Muscle of back (tissue), 11 donors: Measurements from ENCODE around the gene PTTG1. TPM values are rescaled to one million over a fixed set of nuclear protein-coding genes. Genes with fewer than 3 reads are reported as not detected.

Experiments
- DNase-seq, 3 donors: peaks; one replicate each; pipeline versions ENCODE4 v3.0.0 to v3.0.0-alpha.2; 2013
- polyA plus RNA-seq, 10 donors: library from polyadenylated mRNA; unstranded; fragments of 120-200 nt; gene quantifications; one replicate each; pipeline ENCODE4 v1.2.1, GENCODE V29; 2013; ENCODE audit not compliant: insufficient read length in 10 of 10

The PTTG1 gene
- polyA plus RNA-seq, 10 donors: 19.6 to 52.6 (median 34.0) TPM

DNA sequence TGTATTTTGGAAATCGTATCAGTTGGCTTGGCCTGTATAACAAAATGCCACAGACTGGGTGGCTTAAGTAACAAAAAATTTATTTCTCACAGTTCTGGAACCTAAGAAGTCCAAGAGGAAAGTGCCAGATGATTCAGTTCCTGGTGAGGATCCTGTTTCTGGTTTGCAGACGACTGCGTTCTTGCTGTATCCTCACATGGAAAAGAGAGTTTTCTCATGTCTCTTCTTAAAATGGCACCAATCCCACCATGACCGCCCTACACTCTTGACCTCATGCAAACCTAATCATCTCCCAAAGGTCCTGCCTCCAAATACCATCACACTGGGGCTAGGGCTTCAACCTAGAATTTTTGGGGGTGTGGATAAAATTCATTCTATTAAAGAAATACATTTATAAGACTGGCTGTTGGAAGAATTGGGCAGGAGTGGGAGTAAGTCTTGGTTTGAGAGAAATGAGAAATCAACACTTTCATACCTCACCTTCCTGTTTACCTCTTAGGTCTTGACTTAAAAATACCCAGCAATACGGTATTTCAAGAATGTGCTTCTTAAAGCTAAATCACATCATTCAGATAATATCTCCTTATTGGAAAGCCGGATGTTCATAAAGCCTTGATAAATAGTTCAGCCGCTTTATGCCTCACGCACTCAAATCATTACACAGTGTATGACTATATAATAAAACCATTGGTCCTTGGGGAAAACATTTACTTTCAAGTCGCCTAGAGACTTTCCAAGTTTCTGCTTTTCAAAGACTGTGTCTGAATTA is 28.7 kb downstream of the PTTG1 start:
- DNase-seq: no peak

DNA sequence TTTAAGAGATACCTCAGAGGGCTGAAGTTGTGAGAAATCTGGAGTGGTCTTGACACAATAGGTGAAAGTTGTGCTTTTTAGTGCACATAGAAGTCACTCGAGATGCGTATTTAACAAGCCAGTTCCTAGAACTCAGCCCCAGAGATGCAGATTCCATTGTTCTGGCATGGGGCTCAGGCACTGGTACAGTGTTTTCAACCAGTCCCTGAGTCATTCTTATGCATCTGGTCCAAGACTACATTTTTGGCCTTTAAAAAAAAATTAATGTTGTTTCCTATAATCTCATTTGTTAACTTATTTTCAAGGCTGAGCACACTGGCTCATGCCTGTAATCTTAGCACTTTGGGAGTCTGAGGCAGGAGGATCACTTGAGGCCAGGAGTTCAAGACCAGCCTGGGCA is 29.6 kb downstream of the PTTG1 start:
- no peak for DNase-seq

DNA sequence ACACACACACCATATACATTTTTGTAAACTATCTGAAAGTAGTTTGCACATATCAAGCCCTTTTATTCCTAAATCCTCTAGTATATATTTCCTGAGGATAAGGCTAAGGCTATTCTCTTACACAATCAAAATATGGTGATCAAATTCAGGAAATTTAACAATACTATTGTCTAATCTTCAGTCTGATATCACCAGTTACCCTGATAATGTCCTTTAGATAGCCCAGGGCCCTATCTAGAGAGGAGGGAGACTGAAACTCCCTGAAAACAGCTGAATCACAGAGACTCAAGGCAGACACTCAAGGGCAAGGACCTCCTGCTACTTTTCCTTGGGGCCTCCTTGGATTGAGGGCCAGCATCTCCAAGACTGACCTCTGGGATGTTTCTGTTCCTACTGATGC is 30.4 kb downstream of the PTTG1 start:
- no peak for DNase-seq

DNA sequence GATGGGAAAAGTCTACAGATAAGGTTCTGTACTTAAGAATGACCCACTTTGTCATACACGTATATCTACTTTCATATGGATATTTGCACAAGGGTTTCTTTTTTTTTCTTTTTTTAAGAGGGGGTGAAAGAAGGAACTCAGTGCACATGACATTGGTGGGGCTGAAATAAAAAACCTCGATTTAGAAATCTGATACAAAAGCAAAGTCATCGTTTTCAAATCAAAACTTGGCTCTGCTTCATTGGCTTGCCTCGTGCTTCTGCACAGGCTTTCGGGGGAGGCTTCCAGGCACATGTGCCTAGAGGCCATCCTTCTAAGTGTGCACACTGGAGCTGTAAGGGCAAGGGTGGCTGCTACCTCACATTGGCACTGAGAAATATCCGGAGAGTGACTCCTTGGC is 31.1 kb downstream of the PTTG1 start:
- no peak for DNase-seq

DNA sequence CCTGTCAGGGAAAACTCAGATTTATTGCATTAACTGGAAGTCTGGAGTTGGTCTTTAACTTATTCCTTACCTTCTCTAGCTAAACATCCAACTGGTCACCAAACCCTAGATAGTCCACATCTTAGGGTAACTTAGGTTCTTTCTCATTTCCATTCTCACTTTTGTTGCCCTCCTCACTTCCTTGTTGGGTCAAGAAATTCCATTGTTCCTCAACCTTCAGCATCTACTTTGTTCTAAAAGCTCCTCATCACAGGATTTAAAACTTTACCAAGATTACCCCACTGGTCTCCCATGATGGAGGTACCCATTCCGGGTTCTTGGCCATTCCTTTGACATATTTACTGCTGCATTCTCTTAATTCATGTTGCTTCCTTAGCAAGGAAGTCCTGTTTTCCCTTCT is 32.1 kb downstream of the PTTG1 start:
- no peak for DNase-seq

DNA sequence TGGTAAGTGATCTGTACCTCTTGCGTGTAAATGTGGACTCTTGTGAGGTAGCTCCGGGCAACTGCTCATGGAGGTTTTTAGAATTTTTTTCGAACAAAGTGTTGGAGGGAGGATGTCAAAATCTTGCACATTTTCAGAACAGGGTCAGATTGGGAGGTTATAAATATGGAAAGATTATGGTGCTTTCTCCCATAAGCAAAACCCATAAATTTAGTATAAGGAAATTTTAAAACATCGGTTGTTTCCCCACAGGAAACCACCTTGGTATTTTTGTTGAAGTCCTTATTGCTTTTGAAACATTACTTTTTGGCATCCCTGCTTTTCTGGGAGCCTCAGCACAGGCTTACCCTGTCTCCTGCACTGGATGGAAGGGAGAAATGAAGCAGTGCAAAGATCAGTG is 33.9 kb downstream of the PTTG1 start:
- no peak for DNase-seq

DNA sequence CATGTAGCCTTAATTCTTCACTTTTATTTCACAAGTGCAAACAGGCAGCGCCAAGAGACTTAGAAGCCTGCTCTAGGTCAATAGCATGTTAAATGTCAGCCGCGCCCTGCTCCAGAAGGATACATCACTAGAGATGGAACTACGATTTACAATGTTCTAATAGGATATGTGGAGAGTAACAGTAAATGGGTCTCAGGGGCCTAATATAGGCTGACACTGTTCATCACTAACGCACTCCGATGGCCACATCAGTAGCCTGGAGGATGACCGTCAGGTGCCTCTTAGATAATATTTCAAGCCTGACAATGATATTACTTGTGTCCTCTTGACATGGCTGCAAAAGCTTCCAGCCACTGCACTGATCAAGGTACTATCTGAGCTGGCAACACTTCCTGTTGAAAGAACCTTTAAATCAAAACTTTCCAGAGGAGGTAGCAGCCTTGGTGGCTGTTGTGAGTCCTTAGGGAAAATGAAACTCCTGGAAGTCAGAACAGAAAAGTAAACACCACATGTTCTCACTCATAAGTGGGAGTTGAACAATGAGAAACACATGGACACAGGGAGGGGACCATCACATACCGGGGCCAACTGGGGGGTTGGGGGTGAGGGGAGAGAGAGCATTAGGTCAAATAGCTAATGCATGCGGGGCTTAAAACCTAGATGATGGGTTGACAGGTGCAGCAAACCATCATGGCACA is 35.0 kb downstream of the PTTG1 start:
- no peak for DNase-seq

DNA sequence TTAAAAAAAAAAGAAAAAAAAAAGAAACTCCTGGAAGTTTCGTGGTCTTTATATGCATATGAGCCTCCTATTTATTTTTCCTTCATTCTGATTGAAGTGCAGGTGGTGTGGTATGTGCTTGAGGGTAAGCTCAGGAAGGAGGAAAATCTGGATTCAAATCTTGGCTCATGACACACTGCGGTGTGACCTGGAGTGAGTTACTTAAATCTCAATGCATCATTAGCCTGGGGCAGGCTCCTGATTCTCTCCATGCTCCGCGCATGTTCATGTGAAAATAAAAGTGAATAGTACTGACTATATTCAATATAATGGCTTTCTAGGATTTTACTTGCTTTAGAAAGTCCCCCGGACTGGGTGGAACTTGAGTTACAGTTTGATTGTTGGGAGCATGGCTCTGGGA is 35.6 kb downstream of the PTTG1 start:
- DNase-seq: no peak

DNA sequence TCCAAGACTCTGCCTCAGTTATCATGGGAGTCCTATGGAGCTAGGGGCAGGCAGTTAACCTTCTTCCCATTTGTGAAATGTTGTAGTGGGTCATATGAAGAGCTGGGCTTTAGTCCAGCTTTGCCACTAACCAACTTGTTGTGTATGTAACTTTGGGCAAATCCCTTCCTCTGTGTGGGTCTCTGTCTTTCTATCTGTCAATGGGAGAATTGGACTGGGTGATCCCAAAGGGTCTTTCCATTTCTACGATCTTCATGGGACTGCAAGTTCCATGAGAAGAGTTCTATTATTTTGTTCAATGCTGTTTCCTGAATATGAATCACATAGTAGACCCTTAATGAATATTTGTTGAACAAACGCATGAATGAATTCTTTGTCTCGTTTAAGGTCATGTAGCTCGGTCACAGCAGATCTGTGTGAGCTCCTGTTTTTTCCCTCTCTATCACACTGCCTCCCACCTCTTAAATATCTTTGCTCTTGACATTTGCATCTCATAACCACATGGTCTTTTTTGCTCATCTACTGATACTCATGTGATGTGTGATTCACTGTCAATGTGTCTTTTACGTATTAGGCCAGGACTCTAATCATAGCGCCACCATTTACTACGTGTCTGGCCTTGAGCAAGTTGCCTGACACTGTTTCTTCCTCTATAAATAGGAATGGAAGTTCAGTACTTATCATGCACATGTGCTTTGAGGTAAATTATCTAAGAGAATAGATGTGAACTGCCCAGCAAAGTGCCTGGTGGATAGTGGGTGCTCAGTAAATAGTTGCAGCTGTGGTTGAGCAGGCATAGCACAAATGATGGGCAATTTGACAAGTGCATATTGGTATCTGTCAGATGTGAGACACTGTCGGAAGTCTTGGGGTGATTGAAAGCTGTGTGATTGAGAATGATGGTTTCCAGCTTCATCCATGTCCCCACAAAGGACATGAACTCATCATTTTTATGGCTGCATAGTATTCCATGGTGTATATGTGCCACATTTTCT is 37.4 kb downstream of the PTTG1 start:
- no peak for DNase-seq

DNA sequence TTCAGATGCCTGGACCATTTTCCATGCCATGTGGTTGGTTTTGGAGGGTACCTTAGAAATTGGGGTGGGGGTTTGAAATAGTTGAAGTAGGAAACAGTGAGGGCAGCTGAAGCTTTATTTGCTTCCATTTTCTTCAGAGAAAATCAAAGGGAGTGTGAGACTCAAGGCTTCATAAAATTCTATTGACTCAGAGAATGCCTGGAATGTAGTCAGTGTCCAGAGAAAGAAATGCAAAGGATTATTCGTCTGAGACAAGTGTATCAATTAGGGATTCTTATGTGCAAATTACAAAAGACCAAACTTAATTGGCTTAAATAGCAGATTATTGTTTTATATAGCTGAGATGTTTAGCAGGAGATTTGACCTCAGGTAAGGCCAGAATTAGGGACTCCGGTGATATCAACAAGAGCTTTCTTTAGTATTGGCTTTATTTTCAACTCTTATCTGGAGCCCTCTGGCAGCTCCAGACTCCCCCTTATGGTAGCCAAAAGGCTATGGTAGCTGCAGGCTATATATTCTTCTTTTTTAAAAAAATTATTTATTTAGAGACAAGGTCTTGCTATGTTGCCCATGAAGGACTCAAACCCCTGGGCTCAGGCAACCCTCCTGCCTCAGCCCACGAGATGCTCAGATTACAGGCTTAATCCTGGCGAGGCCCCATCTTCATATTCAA is 38.9 kb downstream of the PTTG1 start:
- no peak for DNase-seq

DNA sequence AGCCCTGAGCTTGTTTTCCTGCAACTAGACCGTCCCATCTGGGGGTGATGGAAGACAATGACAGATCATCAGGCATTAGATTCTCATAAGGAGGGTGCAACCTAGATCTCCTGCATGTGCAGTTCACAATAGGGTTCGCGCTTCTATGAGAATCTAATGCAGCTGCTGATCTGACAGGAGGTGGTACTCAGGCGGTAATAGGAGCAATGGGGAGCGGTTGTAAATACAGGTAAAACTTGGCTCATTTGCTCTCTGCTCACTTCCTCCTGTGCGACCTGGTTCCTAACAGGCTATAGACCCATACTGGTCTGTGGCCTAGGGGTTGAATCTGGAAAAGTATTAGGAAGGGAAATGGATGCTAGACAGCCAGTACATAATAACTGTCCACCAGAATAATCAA is 39.7 kb downstream of the PTTG1 start:
- no peak for DNase-seq

DNA sequence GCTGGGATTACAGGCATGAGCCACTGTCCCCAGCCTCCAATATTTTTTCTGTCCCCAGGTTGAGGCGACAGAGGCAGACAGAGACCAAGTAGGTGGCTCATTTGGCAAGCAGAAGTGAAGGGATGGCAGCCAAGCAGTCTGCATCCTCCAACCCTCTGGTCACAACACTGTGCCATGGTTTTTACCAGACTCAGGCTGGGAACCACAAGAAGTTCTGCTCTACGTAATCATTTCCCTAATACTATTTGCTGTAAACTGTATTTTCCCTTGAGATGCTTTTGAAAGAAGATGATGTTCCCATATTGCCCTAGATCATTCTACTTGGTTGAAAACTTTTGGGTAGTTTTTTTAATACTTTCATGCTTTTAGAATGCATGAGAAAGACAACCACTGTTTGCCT is 40.5 kb downstream of the PTTG1 start:
- DNase-seq: no peak

DNA sequence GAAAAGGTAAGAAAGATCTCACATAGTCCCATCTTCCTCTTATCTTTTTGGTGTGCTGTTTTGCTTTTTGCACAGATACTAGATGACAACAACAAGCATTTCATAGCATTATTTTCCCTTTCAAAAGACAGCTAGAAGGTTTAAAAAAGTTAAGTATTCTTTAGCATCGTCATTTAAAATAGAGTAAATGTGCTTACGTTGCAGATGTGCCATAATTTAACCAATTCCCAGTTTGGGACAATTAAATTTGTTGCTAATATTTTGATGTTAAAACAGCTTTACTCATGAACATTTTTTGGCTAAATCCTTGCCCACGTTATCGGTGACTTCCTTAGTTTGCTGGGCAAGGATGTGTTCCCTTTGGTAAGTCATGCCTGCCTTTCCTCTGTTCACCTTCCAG is 41.6 kb downstream of the PTTG1 start:
- DNase-seq: no peak

DNA sequence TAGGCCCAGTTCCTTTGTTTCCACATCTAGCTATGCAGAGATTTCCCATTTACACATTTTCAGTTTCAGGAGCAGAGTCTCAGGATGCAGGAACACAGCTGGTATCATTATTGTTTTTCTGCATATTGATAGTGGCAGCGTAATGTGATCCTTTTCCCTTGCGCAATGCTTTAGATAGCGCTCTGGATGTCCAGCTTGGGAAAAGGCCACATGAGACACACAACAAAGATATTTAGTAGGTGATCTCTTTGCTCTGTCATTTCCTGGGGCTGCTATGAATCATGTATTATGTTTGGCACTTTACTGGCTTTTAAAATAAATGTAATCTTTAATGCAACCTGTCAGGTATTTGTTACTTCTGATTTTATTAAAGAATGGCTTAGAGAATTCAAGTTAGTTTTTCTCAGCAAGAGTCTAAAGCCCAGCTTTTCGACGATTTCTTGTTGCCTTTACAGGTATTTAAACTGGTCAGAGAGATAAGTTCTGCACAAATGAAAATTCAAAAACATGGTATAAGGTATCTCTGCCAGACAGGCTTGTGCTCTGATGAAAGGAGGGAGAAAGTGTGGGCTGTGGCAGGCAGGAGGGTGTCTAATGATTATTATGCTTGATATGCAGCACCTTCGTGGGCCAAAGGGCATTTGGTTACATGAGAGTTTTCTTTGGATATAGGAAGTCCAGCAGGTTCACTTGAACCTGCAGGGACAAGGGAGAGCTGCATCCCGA is 42.2 kb downstream of the PTTG1 start:
- peak in 1 of 3 donors; percentile 33 for DNase-seq

DNA sequence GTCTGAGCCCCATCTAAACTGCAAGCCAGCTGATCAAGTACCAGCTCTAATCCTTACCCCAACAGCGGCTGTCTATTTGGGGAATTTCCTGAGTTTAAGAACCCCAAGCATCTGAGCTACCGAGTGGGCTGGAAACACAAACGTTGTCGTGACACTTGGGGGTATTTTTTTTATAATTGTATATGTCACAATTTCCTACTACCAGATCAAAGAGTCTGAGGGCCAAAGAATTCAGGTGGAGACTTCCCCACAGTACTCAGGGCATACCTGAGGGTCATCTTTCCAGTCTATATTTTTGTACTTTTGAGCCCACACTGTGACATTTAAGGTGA is 42.8 kb downstream of the PTTG1 start:
- no peak for DNase-seq

DNA sequence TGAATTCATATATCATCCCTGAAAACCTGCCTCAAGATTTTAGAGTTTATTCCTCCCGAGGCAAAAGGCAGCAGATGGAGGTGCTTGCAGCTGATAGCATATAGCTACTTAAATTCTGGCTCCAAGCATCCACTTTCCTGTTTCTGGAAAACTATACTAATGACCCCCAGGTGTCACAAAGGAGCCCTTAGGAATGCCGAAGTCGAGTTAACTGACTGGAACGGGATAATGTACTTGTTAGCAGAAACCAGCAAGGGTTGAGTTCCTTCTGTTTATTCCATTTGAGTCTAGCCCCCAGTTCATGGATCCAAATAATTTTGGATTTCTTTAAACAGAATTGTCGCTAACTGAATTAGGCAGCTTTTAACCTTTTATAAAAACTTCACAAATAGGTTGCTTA is 44.5 kb downstream of the PTTG1 start:
- DNase-seq: no peak

DNA sequence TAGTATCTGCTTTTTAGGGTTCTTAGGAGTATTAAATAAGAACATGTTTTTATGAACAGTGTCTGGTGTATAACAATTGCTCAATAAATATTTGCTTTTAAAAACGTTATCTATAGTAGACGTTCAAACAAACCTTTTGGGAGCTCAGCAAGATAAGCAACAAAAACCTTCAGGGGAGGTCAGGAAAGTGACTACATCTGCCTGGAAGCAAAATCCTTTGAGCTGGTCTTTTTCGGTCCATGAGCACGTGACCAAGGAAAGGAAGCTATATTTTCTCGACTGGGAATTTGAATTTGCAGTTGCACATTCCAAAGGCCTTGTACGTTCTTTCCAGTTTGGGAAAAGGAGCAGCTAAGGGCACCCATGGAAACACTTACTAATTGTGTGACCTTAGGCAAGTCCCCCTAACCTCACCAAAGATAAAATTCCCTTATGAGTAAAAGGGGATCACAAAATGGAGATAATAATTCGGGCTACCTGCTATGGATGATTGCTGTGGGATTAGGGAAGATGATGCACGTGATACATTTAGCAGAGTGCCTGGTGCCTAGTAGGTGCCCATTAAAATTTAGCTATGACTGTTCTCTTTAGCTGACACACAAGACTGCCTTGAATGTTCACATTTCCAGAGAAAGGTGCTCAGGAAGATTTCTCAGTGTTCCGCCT is 45.4 kb downstream of the PTTG1 start:
- DNase-seq: peak in 2 of 3 donors; percentile 11 to 37

DNA sequence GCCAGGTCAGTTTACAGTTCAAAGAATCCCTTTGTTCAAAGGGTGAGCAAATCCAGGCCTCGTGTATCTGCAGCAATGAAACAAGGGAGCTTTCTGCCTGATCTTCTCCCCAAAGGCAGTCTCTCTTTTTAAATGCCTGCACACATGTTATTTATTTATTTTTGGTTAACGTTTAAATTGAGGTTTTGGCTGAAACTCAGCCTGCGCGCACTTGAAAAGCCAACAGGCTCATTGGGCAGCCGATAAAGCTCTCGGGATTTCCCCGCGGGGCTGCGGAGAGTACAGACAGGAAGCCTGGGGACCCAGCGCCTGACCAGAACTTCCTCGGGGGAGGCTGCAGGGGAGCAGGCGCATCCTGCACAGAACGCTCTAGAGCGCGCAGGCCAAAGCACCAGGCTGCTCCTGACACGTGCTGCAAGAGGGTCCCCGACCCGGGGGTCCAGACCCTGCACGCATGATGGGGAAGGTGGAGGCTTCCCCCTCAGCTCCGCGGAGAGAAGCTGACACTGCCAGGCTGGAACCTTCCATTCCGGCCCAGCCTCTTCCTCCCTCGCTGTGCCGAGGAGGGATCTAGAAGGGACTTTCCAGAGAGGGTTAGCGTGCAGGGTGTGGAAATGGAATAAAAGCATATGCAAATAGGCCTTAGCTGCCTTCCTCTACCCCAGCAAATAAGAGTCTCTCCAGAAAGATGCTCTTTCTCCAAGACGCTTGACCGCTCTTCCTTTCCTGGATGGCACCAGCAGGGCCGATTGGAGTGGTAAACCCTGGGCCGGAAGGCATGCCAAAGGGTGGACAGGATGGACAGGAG is 46.1 kb downstream of the PTTG1 start:
- peak; percentile 36 to 70 (median 50) for DNase-seq

DNA sequence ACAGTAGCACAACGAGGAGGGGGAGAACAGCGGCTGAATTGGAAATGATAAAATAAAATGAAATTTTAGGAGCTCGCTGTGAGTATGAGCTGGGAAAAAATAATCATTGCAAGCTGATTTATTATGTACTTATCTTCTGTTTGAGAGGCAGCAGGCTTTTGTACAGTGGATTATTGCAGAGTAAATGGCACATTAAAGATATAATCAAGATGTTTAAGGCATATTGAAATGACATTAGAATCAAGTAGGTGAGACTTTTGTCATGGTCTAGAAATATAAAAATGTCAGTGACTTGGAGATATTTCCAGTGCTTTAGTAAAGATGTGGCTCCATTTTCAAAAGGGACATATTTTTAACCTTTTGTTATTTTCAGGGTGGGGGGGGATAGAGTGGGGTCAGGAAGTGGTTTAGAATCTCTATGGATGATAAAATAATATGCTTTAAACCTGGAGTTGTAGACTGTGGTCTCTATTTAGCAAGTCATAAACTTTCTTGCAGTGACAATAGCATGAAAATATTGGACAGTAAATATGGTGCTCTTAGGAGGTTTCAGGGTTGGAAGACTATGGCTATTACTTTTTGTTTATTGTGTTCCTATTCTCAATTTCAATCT is 46.8 kb downstream of the PTTG1 start:
- DNase-seq: no peak
